AG10803 (cell line): ENCODE measurements around the gene IGFBP6.
"Not testable (repeated sequence)": the region's sequence is repeated elsewhere in the genome, so short reads cannot be mapped to it uniquely, and the experiment has no call there.

ENCODE experiments used
- DNase-seq: peaks from one replicate; pipeline ENCODE4 v3.0.0; 2010; ENCODE audit warnings: low read depth
- H3K4me3 ChIP-seq: 2 replicates; pipeline ENCODE4 v1.5.1; 2011; ENCODE audit warnings: mild to moderate bottlenecking, low read length, control low read depth
- CTCF ChIP-seq: conservative IDR thresholded peaks from 2 replicates; pipeline ENCODE4 v1.5.1; 2011; ENCODE audit warnings: mild to moderate bottlenecking, low read length, control low read depth, inconsistent platforms

Gene IGFBP6

GRCh38 chr12:53107122-53107521, 9.7 kb downstream of the IGFBP6 start:
- H3K4me3 ChIP-seq: no peak overlapping the region
- no peak for TF ChIP-seq CTCF
- no peak for DNase-seq

- DNase-seq, H3K4me3 ChIP-seq: not testable (repeated sequence)
Observed at GRCh38 chr12:53112431-53112830, 15.0 kb downstream of the IGFBP6 start.

- no peak for DNase-seq
- no peak for TF ChIP-seq CTCF
- no peak overlapping the region for H3K4me3 ChIP-seq
Observed at GRCh38 chr12:53113136-53113705, 15.8 kb downstream of the IGFBP6 start.

GRCh38 chr12:53113951-53114350, 16.5 kb downstream of the IGFBP6 start:
- no peak for DNase-seq
- TF ChIP-seq CTCF: no peak
- no peak overlapping the region for H3K4me3 ChIP-seq

- DNase-seq: no peak
- TF ChIP-seq CTCF: no peak
- H3K4me3 ChIP-seq: no peak overlapping the region
Observed at GRCh38 chr12:53115112-53115890, 17.8 kb downstream of the IGFBP6 start.

GRCh38 chr12:53115891-53116648, 18.6 kb downstream of the IGFBP6 start:
- no peak for TF ChIP-seq CTCF
- no peak for DNase-seq
- H3K4me3 ChIP-seq: no peak overlapping the region

- no peak for TF ChIP-seq CTCF
- DNase-seq: no peak
- H3K4me3 ChIP-seq: no peak overlapping the region
Observed at GRCh38 chr12:53118751-53119300, 21.4 kb downstream of the IGFBP6 start.
